HG02852 (cell line): ENCODE results near the gene TMEM81.

ENCODE experiments used
- ATAC-seq: cut with Tn5 transposase; IDR thresholded peaks from one replicate; pipeline ENCODE4 v1.9.1; 2021; ENCODE audit warnings: mild to moderate bottlenecking, moderate library complexity; ENCODE audit not compliant: unreplicated experiment

TMEM81 gene

DNA sequence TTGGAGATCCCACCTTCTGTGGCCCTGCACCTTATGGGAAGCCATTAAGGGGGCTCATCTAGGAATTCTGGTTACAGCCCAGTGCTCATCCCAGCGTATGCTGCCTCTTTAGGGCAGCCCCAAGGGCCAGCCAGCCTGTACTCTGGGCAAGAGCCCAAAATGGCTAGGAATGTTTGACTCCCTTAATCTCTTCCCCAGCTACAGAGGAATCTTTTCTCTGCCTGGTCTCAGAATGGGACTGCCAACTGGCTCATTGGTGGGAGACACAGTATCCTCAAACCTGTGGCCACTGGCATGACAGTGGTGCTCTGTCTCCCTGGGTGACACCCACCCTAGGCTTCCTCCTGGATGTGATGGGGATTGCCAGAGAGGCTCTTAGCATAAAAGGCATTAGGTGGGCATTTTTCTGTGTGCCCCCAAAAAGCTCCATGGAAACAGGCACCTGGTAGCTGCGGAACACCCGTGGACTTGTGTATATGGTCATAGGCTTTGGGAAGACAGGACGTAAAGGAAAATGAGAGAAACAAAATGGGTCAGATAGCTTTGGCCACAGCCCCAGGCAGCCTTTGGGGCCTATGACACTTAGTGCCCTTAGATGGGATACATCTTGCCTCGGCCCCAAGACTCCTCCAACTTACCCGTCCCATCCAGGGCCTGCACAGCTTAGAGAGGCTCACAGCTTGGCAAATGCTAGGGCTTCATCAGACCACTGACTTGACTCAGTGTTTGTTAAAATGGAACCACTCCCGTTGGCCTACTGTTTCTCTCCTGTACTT lies 6.9 kb downstream of the TMEM81 start:
- no peak for ATAC-seq

GRCh38 chr1:205076245-205076761 lies 8.0 kb downstream of the TMEM81 start:
- no peak for ATAC-seq

DNA sequence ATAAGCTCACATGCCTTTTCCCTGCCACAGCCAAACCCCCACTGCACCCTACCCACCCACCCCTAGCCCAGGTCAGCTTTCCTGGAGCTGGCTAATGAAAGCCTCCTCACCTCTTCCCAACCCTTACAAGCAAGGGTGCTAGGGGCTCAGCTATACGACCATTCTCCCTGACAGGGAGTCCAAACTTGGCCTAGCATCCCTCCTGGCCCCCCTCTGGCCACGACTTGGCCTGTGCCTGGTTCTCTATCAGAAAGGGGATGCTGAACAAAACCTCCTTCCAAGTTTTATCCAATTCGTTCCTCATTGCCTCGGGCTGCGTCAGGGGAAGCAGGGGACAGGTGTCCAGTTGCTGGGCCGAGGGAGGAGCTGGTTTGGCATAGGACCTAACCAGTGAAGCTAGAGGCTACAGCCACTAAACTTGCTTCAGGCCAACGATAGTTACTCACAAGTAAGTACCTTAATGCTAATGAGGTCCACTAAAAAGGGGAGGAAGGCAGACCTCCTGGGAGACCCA lies 8.6 kb downstream of the TMEM81 start:
- no peak for ATAC-seq

- no peak for ATAC-seq
Observed at GRCh38 chr1:205074513-205074912, 9.7 kb downstream of the TMEM81 start.

DNA sequence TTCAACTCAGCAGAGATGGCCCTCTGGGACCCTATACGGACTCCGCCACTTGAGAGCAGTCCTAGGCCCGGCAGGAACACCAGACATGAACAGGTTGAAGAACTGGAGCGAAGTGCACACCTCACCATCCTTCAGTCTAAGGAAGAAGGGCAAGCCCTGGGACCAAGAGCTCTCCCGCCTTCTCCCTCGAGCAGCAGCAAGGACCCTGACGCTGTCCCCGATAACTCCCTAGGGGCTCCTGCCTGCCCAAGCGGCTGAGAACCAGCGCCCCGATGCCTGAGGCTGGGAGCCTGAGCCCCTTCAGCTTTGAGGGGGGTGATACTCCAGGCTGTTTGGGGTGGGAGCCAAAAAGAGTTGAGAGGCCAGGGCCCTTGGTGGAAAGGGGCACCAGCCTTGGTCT lies 10.2 kb downstream of the TMEM81 start:
- no peak for ATAC-seq

GRCh38 chr1:205073511-205073910 lies 10.7 kb downstream of the TMEM81 start:
- ATAC-seq, result no peak

DNA sequence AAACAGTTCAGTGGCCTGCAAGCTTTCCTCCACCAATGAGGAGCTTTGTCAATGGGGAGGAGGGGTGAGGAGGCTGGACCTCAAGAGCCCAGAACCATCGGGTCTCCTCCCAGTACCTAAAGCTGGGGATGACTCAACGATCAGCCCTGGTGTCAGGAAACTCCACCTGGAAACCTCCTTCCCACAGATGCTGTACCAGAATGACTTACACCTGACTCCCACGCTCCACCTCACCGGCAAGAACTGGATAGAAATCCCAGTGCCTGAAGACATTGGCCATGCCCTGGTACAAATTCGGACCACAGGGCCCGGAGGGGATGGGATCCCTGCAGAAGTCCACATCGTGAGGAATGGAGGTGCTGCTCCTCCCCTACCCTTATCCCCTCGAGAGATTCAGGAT lies 11.4 kb downstream of the TMEM81 start:
- ATAC-seq, result no peak

DNA sequence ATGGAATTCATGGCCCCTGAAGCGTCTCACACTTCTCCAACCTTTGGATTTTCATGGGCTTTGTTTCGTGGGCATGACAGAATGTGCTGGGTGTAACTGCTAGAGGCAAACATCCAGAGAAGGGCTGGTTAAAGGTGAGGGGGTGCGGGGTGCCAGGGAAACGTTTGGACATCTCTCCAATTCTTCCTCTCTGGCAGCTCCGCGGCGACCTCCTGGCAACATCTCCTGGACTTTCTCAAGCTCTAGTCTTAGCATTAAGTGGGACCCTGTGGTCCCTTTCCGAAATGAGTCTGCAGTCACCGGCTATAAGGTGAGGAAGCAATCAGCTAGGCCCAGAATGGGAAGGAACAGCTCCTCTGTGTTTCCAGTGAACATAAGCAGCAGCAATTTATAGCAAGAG lies 12.0 kb downstream of the TMEM81 start:
- no peak for ATAC-seq

- no peak for ATAC-seq
Observed at GRCh38 chr1:205071801-205072200, 12.5 kb downstream of the TMEM81 start.

- no peak for ATAC-seq
Observed at GRCh38 chr1:205071028-205071409, 13.2 kb downstream of the TMEM81 start.

GRCh38 chr1:205069371-205070125 lies 14.7 kb downstream of the TMEM81 start:
- no peak for ATAC-seq

- no peak for ATAC-seq
Observed at GRCh38 chr1:205068457-205069040, 15.7 kb downstream of the TMEM81 start.

GRCh38 chr1:205068001-205068400 lies 16.3 kb downstream of the TMEM81 start:
- no peak for ATAC-seq

DNA sequence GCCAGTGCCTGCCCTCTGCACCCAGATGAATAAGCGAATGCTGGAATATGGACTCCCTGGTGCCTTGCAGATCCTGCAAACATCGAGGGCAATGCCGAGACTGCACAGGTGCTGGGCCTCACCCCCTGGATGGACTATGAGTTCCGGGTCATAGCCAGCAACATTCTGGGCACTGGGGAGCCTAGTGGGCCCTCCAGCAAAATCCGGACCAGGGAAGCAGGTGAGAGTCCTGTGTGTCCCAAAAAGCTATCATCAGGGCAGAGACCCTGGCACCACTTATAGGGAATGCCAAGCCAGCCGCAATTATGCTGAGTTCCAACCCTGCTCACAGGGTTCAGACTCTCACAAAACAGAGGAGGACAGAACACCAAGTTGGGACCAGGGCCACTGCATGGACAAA lies 17.2 kb downstream of the TMEM81 start:
- ATAC-seq, result no peak

- ATAC-seq, result no peak
Observed at GRCh38 chr1:205066141-205066818, 18.0 kb downstream of the TMEM81 start.

GRCh38 chr1:205065666-205066065 lies 18.6 kb downstream of the TMEM81 start:
- ATAC-seq, result no peak

- no peak for ATAC-seq
Observed at GRCh38 chr1:205064741-205065316, 19.4 kb downstream of the TMEM81 start.

DNA sequence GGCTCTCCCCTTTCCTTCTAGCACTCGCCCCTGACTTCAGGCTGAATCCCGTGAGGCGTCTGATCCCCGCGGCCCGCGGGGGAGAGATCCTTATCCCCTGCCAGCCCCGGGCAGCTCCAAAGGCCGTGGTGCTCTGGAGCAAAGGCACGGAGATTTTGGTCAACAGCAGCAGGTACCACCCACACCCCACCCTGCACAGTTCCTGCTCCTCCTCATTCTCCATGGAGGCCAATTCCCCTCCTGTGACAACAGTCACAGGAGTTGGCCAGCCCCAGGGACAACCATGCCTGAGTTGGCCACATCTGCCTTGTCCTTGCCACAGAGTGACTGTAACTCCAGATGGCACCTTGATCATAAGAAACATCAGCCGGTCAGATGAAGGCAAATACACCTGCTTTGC lies 20.0 kb downstream of the TMEM81 start:
- ATAC-seq, result no peak

DNA sequence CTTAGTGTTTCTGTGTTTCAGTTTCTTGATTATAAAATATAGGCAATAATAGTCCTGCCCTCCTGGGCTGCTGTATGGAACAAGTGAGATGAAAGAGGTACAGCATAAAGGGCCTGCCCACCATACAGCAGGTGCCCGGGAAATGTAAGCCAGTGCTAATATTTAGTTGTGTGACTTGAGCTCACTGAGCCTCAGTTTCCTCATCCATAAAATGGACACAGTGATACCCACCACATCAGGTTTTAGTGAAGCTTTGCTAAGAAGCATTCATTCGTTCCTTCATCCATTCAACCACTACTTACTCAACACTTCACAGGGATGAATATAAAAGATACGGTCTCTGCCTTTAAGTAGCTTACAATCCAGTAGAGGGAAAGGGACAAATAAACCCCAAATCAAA lies 21.4 kb downstream of the TMEM81 start:
- no peak for ATAC-seq

DNA sequence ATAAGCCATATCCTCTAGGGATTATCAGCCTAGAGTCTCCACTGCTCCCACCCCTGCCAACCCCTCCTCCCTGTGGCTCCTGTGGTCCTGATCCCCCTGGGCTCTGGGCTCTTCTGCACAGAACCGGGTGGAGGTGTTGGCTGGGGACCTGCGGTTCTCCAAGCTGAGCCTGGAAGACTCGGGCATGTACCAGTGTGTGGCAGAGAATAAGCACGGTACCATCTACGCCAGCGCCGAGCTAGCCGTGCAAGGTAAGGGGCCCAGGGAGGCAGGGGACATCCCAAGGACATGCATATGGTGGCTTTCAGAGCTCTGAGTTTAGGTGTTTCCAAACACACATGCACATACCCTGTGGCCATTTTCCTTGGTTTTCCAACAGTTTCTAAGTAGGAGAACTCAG lies 21.9 kb downstream of the TMEM81 start:
- ATAC-seq, result no peak

GRCh38 chr1:205061665-205062069 lies 22.6 kb downstream of the TMEM81 start:
- ATAC-seq, result no peak
